ENCODE measurements around the gene EEF1AKMT1. TPM values are rescaled to one million over a fixed set of nuclear protein-coding genes. Genes with fewer than 3 reads are reported as not detected.

Gene EEF1AKMT1, protein sequence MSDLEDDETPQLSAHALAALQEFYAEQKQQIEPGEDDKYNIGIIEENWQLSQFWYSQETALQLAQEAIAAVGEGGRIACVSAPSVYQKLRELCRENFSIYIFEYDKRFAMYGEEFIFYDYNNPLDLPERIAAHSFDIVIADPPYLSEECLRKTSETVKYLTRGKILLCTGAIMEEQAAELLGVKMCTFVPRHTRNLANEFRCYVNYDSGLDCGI
- 12.2 and 12.7 TPM in 2 replicates for total RNA-seq

DNA sequence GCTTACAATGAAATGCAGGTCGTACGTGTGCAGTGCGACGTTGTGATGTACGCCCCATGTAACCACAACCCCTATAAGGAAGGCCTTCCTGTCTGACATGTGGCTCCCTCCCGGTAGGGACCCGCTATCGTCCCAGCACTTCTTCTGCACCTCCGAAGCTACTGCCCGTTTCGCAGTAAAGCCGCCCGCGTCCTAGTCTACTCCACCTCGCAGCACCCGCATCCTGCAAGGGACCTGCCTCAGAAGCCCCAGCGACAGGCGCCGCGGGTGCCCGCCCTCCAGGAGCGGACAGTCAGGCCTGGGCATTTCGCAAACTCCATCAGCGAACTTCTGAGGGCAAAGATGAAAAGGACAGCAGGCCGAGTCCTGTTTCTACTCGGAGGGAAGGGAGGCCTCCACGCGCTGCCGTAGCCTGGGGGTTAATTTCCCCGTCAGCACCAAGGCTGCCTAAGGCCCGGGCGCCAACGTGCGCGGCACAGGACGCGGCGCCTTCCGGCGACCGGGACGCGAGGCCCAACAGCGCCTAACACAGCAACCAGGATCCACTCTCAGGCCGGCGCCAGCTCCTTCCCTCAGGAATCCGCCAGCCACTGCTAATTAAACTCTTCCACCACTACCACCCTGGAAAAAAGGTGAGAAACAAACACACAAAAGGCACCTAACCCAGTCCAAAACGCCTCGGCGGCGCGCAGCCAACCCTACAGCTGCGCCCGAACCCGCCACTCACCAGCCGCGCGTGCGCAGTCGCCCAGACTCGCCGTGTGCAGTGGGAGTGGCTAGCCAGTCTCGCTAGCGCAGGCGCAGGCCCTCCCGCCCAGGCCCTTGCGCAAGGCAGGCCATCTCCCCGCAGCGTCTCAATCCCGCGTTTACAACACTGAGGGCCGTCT, at the start of gene EEF1AKMT1:
Gene EEF1AKMT1 (minus strand): TSS at position 768 of the 887 bp plus-strand sequence. CDS start 16,363 bp downstream, outside the sequence.
- H3K4me1 Mint-ChIP-seq (ENCODE audit: low read depth), result peaks cover 23% of the 10 kb centered on the region
- peaks cover 25% of the 10 kb centered on the region for H3K9me3 Mint-ChIP-seq
- peaks cover 68% of the 10 kb centered on the region for H3K36me3 Mint-ChIP-seq (ENCODE audit: low read depth)
- intact Hi-C loops (cut with micrococcal nuclease), result loop anchor here (2.0 kb wide), 2 partner anchors 71 to 129 kb away; partner anchors contain the start of genes IL17D and XPO4
- peak within 1 kb of the TSS; percentile 95 for H3K4me3 Mint-ChIP-seq (ENCODE audit: low read depth)
- H3K27me3 Mint-ChIP-seq (ENCODE audit: low read depth), result no peaks in the 10 kb centered on the region
- DNase-seq (ENCODE audit: low spot score), result peak; percentile 93
- peak within 1 kb of the TSS; percentile 99 for H3K27ac Mint-ChIP-seq

DNA sequence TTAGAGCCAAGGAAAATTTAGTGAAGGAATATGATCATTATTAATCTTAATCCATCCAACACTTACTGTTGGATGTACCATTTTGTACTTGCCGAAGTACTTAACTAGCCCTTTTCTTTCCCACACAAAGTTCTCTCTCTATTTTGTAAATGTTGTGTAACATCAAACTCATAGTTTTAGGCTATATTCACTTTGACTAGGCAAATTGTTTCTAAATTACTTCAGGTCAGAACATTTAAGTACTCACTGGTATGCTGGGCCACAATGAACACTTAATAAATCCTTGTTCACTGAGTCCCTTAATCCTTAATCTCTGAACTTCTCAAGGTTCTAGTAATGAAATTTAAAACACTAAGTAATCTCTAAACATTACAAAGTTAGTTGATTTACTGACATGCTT, 49.3 kb upstream of the EEF1AKMT1 start:
- intact Hi-C loops (cut with micrococcal nuclease), result no loop called here
- Mint-ChIP-seq H3K36me3 (ENCODE audit: low read depth) (peaks cover 35% of the 10 kb centered on the region), H3K27me3 (ENCODE audit: low read depth) (no peaks in the 10 kb centered on the region), H3K4me1 (ENCODE audit: low read depth) (peaks cover 3% of the 10 kb centered on the region), H3K27ac (no peak overlapping the region), H3K9me3 (no peaks in the 10 kb centered on the region), H3K4me3 (ENCODE audit: low read depth) (no peak overlapping the region)
- DNase-seq (ENCODE audit: low spot score), result no peak

DNA sequence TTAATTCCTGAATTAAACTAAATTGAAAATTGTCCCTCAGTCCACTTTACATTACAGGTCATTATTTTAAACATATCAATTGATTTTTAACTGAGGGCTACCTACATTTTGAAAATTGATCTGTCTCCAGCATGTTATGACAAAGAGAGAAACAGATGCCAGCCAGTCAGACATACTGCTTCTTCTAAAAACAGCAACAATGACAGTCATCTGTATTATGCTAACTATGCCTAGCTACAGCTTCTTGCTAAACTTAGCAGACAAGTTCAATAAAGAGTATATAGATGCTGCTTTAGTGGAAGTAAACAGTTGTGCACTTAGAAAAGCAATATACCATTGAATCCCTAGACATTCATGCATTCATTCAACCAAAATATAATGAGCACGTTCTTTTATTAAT, 48.6 kb upstream of the EEF1AKMT1 start:
- H3K4me1 Mint-ChIP-seq (ENCODE audit: low read depth), result peaks cover 3% of the 10 kb centered on the region
- intact Hi-C loops (cut with micrococcal nuclease), result no loop called here

DNA sequence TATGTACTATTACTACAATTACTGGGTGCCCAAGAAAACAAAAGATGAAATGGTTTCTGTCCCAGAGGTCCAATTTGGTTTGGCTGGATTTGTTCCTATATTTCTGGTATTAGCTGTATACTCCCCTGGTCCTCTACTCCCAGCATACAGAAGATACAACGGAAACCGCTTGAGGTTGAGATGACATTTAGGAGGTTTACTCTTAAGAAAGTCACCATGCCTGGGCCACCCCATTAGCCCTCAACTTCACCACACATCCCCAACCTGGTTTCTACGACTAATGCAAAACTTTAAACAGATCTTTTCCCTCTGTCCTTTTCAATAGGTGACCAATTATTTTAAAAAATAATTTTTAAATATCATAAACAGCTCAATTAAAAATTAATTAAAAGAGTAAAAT, 46.0 kb upstream of the EEF1AKMT1 start:
- no peaks in the 10 kb centered on the region for H3K27me3 Mint-ChIP-seq (ENCODE audit: low read depth)
- H3K27ac Mint-ChIP-seq, result no peak overlapping the region
- intact Hi-C loops (cut with micrococcal nuclease), result no loop called here
- H3K36me3 Mint-ChIP-seq (ENCODE audit: low read depth), result peaks cover 40% of the 10 kb centered on the region
- peaks cover 4% of the 10 kb centered on the region for H3K4me1 Mint-ChIP-seq (ENCODE audit: low read depth)
- no peak for DNase-seq (ENCODE audit: low spot score)
- no peaks in the 10 kb centered on the region for H3K9me3 Mint-ChIP-seq
- no peak overlapping the region for H3K4me3 Mint-ChIP-seq (ENCODE audit: low read depth)

More for the DNA sequence above, 48.6 kb upstream of the EEF1AKMT1 start:
- Mint-ChIP-seq H3K9me3 (no peaks in the 10 kb centered on the region), H3K27me3 (ENCODE audit: low read depth) (no peaks in the 10 kb centered on the region), H3K27ac (no peak overlapping the region), H3K36me3 (ENCODE audit: low read depth) (peaks cover 36% of the 10 kb centered on the region), H3K4me3 (ENCODE audit: low read depth) (no peak overlapping the region)
- DNase-seq (ENCODE audit: low spot score), result no peak

DNA sequence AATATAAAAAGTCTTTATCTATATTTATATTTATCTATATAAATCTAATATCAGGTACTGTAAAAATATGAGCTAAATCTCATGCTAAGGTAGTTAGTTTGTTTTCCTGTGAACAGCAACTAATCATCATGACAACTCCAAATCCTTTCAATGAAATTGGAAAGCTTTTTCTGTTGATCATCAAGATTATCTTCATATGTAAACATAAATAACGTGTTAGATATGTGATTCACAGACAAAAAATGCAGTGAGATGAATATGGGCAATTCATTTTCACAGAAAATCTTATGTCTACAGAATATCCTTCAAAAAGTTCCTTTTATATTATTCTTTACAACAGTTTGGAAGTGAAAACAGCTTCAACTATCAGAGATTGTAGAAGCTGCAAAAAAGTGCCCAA, 41.7 kb upstream of the EEF1AKMT1 start:
- Mint-ChIP-seq H3K27me3 (ENCODE audit: low read depth) (no peaks in the 10 kb centered on the region), H3K4me3 (ENCODE audit: low read depth) (no peak overlapping the region), H3K36me3 (ENCODE audit: low read depth) (peaks cover 49% of the 10 kb centered on the region), H3K27ac (no peak overlapping the region), H3K4me1 (ENCODE audit: low read depth) (peaks cover 5% of the 10 kb centered on the region), H3K9me3 (no peaks in the 10 kb centered on the region)
- intact Hi-C loops (cut with micrococcal nuclease), result no loop called here
- DNase-seq (ENCODE audit: low spot score), result no peak

DNA sequence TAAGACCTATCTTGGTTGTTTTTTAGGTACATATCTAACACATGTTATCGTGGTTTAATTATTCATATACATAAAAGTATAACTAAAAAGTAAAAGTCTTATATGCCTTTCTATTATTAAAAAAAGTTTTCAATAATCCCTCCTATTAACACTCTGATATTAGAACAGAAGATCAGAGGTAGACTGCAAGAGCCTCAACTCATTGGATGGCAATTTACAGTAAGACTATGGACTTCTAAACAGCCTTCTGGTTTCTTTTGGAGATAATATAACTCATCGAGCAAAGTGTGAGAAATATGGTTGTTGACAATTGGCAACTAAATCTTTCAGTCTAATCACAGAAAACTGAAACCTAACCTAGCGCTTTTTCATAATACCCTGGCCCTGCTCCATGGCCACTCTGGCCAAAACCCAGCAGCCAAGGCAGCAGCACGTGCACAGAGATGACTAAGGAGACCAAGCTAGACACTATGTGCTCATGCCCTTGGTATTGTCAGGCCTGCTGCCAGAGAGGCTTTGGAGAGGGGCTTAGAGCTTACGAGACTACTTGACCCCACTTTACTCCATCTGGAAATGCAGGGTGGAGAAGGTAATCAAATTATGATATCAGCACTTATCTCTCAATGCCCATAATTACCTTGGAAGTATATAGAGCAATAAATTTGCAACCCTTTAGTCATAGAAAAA, 40.6 kb upstream of the EEF1AKMT1 start:
- intact Hi-C loops (cut with micrococcal nuclease), result no loop called here
- no peak overlapping the region for H3K4me3 Mint-ChIP-seq (ENCODE audit: low read depth)
- H3K4me1 Mint-ChIP-seq (ENCODE audit: low read depth), result peaks cover 5% of the 10 kb centered on the region
- no peak overlapping the region for H3K27ac Mint-ChIP-seq
- DNase-seq (ENCODE audit: low spot score), result no peak
- no peaks in the 10 kb centered on the region for H3K9me3 Mint-ChIP-seq
- no peaks in the 10 kb centered on the region for H3K27me3 Mint-ChIP-seq (ENCODE audit: low read depth)
- peaks cover 42% of the 10 kb centered on the region for H3K36me3 Mint-ChIP-seq (ENCODE audit: low read depth)

DNA sequence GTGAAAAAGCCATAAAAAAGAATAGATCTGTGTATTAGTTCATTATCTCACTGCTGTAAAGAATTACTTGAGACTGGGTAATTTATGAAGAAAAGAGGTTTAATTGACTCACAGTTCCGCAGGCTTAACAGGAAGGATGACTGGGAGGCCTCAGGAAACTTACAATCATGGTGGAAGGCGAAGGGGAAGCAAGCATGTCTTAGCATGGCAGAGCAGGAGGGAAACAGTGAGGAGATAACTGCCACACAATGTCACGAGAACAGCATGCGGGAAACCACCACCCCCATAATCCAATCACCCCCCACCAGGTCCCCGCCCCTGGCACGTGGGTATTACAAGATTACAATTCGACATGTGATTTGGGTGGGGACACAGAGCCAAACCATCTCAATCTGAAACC, 39.1 kb upstream of the EEF1AKMT1 start:
- DNase-seq (ENCODE audit: low spot score), result no peak
- H3K4me3 Mint-ChIP-seq (ENCODE audit: low read depth), result no peak overlapping the region
- H3K27me3 Mint-ChIP-seq (ENCODE audit: low read depth), result no peaks in the 10 kb centered on the region
- H3K27ac Mint-ChIP-seq, result no peak overlapping the region
- no peaks in the 10 kb centered on the region for H3K9me3 Mint-ChIP-seq
- intact Hi-C loops (cut with micrococcal nuclease), result no loop called here
- peaks cover 5% of the 10 kb centered on the region for H3K4me1 Mint-ChIP-seq (ENCODE audit: low read depth)
- peaks cover 40% of the 10 kb centered on the region for H3K36me3 Mint-ChIP-seq (ENCODE audit: low read depth)

DNA sequence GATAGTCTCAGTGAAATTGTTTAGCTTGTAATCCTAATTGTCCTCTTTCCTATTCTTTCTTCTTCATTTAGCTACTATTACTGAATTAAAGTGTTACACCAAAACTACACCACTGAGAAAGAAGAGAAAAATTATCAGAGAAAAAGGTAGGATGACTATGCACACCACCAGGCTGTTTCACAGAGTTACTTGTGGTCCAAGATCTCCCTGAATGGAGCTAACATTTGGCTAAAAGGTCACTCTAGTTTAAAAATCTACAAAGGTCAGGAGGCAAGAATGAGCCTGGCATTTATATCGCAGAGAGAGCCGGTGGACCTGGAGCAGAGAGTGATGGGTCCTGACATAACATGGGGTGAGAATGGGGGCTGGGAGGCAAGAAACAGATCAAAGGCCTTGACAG, 37.0 kb upstream of the EEF1AKMT1 start:
- DNase-seq (ENCODE audit: low spot score), result no peak
- H3K4me3 Mint-ChIP-seq (ENCODE audit: low read depth), result no peak overlapping the region
- peaks cover 3% of the 10 kb centered on the region for H3K4me1 Mint-ChIP-seq (ENCODE audit: low read depth)
- no peak overlapping the region for H3K27ac Mint-ChIP-seq
- no peaks in the 10 kb centered on the region for H3K27me3 Mint-ChIP-seq (ENCODE audit: low read depth)
- H3K9me3 Mint-ChIP-seq, result no peaks in the 10 kb centered on the region
- intact Hi-C loops (cut with micrococcal nuclease), result no loop called here
- H3K36me3 Mint-ChIP-seq (ENCODE audit: low read depth), result peaks cover 41% of the 10 kb centered on the region

DNA sequence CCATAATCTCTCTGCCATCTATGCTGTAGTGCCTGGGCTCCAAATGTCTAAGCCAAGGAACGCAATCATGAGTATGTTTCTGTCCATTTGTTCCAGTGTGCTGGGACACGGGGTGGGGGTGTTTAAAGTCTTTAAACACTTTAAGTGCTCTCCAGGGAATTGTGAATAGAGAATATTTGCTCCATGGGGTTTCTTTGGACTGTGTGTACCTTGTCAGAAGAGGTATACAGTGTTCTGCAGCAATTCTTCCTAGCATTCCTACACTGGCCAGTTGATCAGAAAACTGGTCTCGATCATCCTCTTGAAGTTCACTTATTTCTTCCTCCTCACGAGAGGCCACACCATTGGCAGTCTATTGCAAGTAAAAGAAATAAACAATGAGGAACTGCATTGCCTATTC, 35.1 kb upstream of the EEF1AKMT1 start:
- Mint-ChIP-seq H3K36me3 (ENCODE audit: low read depth) (peaks cover 40% of the 10 kb centered on the region), H3K4me3 (ENCODE audit: low read depth) (no peak overlapping the region), H3K27ac (no peak overlapping the region), H3K9me3 (no peaks in the 10 kb centered on the region), H3K4me1 (ENCODE audit: low read depth) (peaks cover 3% of the 10 kb centered on the region), H3K27me3 (ENCODE audit: low read depth) (no peaks in the 10 kb centered on the region)
- DNase-seq (ENCODE audit: low spot score), result no peak
- intact Hi-C loops (cut with micrococcal nuclease), result no loop called here

DNA sequence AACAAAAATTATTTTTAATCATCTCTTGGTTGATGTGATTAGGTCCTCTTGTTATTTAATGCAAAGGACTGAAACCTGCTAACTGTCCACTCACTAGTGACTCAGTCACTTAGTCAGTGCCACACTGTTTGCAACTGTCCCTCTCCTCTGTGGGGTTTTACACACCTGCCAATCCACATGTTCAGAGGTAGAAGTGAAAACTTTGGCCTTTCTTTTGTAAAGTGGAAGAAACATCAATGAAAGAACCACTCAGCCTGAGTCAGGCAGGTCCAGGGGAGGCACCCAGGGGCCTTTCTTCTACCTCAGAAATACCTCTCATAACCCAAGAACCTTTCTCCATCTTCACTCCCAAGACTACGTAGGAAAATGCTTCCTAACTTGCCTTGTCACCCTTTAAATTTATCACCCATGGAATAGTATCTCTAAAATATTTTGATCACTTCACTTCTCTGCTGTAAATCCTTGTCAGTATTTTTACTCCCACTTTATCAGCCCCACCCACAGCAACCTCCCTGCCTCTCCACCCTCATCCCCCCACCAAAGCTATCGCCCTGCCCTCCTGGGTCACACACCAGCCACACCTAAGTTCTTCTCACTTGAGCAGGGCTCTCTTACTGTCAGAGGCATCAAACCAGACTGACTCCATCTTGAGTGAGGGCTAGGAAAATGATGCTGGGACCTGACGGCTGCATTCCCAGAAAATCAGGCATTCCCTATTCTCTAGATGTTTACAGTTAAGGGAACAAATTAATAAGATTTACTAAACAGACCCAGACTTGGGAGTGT, 29.6 kb upstream of the EEF1AKMT1 start:
- Mint-ChIP-seq H3K27me3 (ENCODE audit: low read depth) (no peaks in the 10 kb centered on the region), H3K27ac (no peak overlapping the region), H3K4me3 (ENCODE audit: low read depth) (no peak overlapping the region), H3K9me3 (no peaks in the 10 kb centered on the region), H3K4me1 (ENCODE audit: low read depth) (no peaks in the 10 kb centered on the region), H3K36me3 (ENCODE audit: low read depth) (peaks cover 30% of the 10 kb centered on the region)
- no peak for DNase-seq (ENCODE audit: low spot score)
- intact Hi-C loops (cut with micrococcal nuclease), result no loop called here

DNA sequence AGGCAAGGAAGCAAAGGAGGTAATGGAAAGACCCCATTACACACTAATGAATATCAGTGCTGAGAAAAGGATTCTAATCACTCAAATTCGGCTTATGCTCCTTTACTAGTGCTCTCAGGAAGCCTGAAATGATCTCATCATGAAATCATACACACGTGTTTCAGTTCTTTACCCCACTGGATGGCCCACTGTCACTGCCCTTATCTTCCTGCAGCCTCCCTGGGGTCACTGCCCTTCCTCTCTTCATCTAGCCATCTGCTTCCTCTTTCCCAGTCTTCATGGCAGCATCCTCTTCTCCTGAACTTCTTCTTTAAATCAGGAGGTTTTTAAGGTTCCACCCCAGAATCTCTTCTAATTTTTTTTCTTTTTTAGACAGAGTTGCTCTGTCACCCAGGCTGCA, 27.9 kb upstream of the EEF1AKMT1 start:
- no peak overlapping the region for H3K4me3 Mint-ChIP-seq (ENCODE audit: low read depth)
- no peak for DNase-seq (ENCODE audit: low spot score)
- H3K27me3 Mint-ChIP-seq (ENCODE audit: low read depth), result no peaks in the 10 kb centered on the region
- intact Hi-C loops (cut with micrococcal nuclease), result no loop called here
- H3K36me3 Mint-ChIP-seq (ENCODE audit: low read depth), result peaks cover 39% of the 10 kb centered on the region
- H3K4me1 Mint-ChIP-seq (ENCODE audit: low read depth), result peaks cover 8% of the 10 kb centered on the region
- H3K27ac Mint-ChIP-seq, result peak overlapping the region; percentile 9
- no peaks in the 10 kb centered on the region for H3K9me3 Mint-ChIP-seq

DNA sequence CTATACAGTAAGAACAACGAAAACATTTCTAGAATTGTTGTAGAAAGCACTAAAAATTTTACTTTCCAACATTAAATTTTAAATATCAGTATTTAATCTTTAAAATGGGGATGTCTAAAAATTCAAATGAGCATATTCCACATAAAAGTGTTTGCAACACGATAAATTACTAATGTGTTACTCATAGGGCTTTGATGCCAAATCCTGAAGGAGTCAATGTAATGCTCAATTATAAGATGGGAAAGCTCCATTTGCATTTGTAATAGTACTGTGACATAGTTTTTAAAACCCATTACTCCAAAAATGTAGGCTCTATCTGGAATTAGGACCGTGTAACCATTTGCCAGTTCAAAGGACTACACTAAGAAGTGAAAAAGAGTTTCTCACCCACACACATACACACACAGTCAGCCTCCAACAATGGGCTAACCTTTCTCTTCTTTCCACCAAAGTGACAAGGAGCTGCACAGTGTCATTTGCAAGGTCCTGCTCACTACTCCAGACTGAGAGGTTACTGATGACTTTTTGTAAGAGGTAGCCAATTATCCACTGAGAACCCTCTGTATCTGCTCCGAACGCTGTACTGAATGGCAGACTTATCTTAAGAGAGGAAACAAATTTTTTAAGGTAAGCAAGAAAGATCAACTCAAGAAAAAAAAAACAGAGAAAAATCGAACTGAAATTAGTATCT, 26.1 kb upstream of the EEF1AKMT1 start:
- Mint-ChIP-seq H3K4me3 (ENCODE audit: low read depth) (no peak overlapping the region), H3K9me3 (no peaks in the 10 kb centered on the region), H3K27me3 (ENCODE audit: low read depth) (no peaks in the 10 kb centered on the region), H3K36me3 (ENCODE audit: low read depth) (peaks cover 46% of the 10 kb centered on the region), H3K27ac (no peak overlapping the region), H3K4me1 (ENCODE audit: low read depth) (peaks cover 8% of the 10 kb centered on the region)
- intact Hi-C loops (cut with micrococcal nuclease), result no loop called here
- DNase-seq (ENCODE audit: low spot score), result no peak
